Measurements from ENCODE around the gene NECTIN2. TPM values are rescaled to one million over a fixed set of nuclear protein-coding genes. Genes with fewer than 3 reads are reported as not detected.
A peak's percentile ranks its signal among the peaks of the same experiment; 100 is the strongest.

Gene NECTIN2
- total RNA-seq, 1 experiment from 2014 or later = 176 TPM

DNA sequence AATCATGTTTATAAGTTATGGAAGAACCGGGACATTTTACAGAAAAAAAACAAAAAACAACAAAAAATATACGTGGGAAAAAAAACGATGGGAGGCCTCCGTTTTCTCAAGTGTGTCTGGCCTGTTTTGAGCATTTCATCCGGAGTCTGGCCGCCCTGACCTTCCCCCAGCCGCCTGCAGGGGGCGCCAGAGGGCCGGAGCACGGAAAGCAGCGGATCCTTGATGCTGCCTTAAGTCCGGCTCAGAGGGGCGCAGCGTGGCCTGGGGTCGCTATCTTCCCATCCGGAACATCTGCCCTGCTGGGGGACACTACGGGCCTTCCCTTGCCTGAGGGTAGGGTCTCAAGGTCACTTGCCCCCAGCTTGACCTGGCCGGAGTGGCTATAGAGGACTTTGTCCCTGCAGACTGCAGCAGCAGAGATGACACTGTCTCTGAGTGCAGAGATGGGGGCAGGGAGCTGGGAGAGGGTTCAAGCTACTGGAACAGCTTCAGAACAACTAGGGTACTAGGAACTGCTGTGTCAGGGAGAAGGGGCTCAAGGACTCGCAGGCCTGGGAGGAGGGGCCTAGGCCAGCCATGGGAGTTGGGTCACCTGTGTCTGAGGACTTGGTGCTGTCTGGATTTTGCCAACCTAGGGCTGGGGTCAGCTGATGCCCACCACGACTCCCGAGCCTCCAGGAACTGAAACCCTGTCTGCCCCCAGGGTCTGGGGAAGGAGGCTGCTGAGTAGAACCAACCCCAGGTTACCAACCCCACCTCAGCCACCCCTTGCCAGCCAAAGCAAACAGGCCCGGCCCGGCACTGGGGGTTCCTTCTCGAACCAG, 57.7 kb downstream of the NECTIN2 start:
- H3K79me1 ChIP-seq (ENCODE audit: insufficient read depth, low read depth, low read length, poor library complexity, severe bottlenecking) = no peaks in the 10 kb centered on the region
- no peak overlapping the region for H2BK12ac ChIP-seq (ENCODE audit: insufficient read length, low read depth, low read length)
- no peak overlapping the region for H3K9ac ChIP-seq (ENCODE audit: extremely low read depth, insufficient read length, low read length)
- H2BK5ac ChIP-seq (ENCODE audit: insufficient read length, low read length) = no peak overlapping the region
- H2BK20ac ChIP-seq (ENCODE audit: low read depth, low read length, poor library complexity, severe bottlenecking) = no peak overlapping the region
- no peak overlapping the region; a peak in 1 of 7 replicates for H3K27ac Mint-ChIP-seq
- peak overlapping the region in 1 of 2 experiments; percentile 55; a peak in 1 of 5 replicates for H3K4me3 Mint-ChIP-seq
- DNase-seq = peak; percentile 84
- no peaks in the 10 kb centered on the region for H4K20me1 ChIP-seq (ENCODE audit: control insufficient read depth, insufficient read depth, insufficient read length)
- no peaks in the 10 kb centered on the region for H3K9me3 Mint-ChIP-seq
- H2BK120ac ChIP-seq (ENCODE audit: low read depth, low read length, poor library complexity, severe bottlenecking) = no peak overlapping the region
- no CpG with 5 or more reads among the region's 24 CpGs for WGBS (ENCODE audit: extremely low coverage, insufficient read length, low lambda C conversion rate)
- no peaks in the 10 kb centered on the region for H3K4me1 ChIP-seq (ENCODE audit: insufficient read depth, low read length)
- TF ChIP-seq, protein P1, sequence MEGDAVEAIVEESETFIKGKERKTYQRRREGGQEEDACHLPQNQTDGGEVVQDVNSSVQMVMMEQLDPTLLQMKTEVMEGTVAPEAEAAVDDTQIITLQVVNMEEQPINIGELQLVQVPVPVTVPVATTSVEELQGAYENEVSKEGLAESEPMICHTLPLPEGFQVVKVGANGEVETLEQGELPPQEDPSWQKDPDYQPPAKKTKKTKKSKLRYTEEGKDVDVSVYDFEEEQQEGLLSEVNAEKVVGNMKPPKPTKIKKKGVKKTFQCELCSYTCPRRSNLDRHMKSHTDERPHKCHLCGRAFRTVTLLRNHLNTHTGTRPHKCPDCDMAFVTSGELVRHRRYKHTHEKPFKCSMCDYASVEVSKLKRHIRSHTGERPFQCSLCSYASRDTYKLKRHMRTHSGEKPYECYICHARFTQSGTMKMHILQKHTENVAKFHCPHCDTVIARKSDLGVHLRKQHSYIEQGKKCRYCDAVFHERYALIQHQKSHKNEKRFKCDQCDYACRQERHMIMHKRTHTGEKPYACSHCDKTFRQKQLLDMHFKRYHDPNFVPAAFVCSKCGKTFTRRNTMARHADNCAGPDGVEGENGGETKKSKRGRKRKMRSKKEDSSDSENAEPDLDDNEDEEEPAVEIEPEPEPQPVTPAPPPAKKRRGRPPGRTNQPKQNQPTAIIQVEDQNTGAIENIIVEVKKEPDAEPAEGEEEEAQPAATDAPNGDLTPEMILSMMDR (conservative IDR thresholded peaks at IDR 0.05) = peak; percentile 99
- H3K14ac ChIP-seq (ENCODE audit: insufficient read depth, low read length) = no peak overlapping the region
- no peak overlapping the region for H3K4ac ChIP-seq (ENCODE audit: low read depth, low read length)
- H3K79me2 ChIP-seq (ENCODE audit: insufficient read depth, low read length) = no peaks in the 10 kb centered on the region; the same call in 1 of the 2 replicates
- no peak overlapping the region for H4K5ac ChIP-seq (ENCODE audit: insufficient read length, low read depth, low read length)
- H3K9me3 ChIP-seq (ENCODE audit: control insufficient read depth, low read depth, low read length) = no peaks in the 10 kb centered on the region
- no peak overlapping the region for H3K18ac ChIP-seq (ENCODE audit: insufficient read length, low read depth, low read length)
- no peaks in the 10 kb centered on the region for H3K23me2 ChIP-seq (ENCODE audit: insufficient read length, low read depth, low read length, poor library complexity, severe bottlenecking)
- H3K4me1 Mint-ChIP-seq = peaks cover 11 to 27% of the 10 kb centered on the region in 2 experiments
- H3K27me3 ChIP-seq (ENCODE audit: insufficient read depth, low read length) = no peaks in the 10 kb centered on the region
- H3K36me3 Mint-ChIP-seq (ENCODE audit: insufficient read depth in 1 of 3, low read depth in 3 of 3) = peaks cover 26 to 68% (median 53%) of the 10 kb centered on the region in 3 experiments; a peak in 6 of 7 replicates
- no peak overlapping the region for H3T11ph ChIP-seq (ENCODE audit: low read length)
- no peak overlapping the region for H2AK5ac ChIP-seq (ENCODE audit: insufficient read length, low read length)
- H2AFZ ChIP-seq (ENCODE audit: low read length) = no peak overlapping the region
- no peak overlapping the region for H3K23ac ChIP-seq (ENCODE audit: insufficient read length, low read depth, low read length)
- no peaks in the 10 kb centered on the region for H3K27me3 Mint-ChIP-seq (ENCODE audit: low read depth)
- no peak overlapping the region for H3K56ac ChIP-seq (ENCODE audit: insufficient read length, low read depth, low read length)
- no peak overlapping the region for H4K8ac ChIP-seq (replicated peaks; ENCODE audit: insufficient read length, low read depth, low read length)
- H4K91ac ChIP-seq (ENCODE audit: insufficient read length, low read depth, low read length) = no peak overlapping the region
- no peak overlapping the region for H3K27ac ChIP-seq (ENCODE audit: insufficient read length, low read depth, low read length)
- peak overlapping the region; percentile 13 for H3K4me2 ChIP-seq (ENCODE audit: insufficient read depth, insufficient read length, low read length)
- H2BK15ac ChIP-seq (ENCODE audit: low read depth, low read length) = no peak overlapping the region

Data from H9 (cell line).